Upper lobe of left lung (tissue), 6 donors: ENCODE results near the gene ATP11C. TPM values are rescaled to one million over a fixed set of nuclear protein-coding genes. Genes with fewer than 3 reads are reported as not detected.
"Not testable (repeated sequence)": the region's sequence is repeated elsewhere in the genome, so short reads cannot be mapped to it uniquely, and the experiment has no call there.

Experiments used
- ATAC-seq, 2 donors: fragments of 200-7000 bp; cut with Tn5 transposase; one replicate each; pipeline ENCODE4 v1.9.1; 2022; ENCODE audit warnings: mild to moderate bottlenecking in 2 of 2, moderate library complexity in 2 of 2; ENCODE audit not compliant: low FRiP score in 2 of 2
- DNase-seq, 2 donors: peaks; one replicate each; pipeline ENCODE4 v3.0.0-alpha.2; 2019 to 2020
- H3K27ac ChIP-seq, 4 donors: fragments of 200-600 bp; sonication (generic); one replicate each; pipeline ENCODE4 v1.5.1; 2016 to 2019
- H3K27me3 ChIP-seq, 4 donors: fragments of 200-600 bp; sonication (generic); one replicate each; pipeline ENCODE4 v1.5.1; 2017 to 2019
- H3K36me3 ChIP-seq, 4 donors: fragments of 200-600 bp; sonication (generic); one replicate each; pipeline ENCODE4 v1.5.1; 2016 to 2019
- H3K4me1 ChIP-seq, 4 donors: fragments of 200-600 bp; sonication (generic); one replicate each; pipeline ENCODE4 v1.5.1; 2018 to 2019
- H3K4me3 ChIP-seq, 4 donors: fragments of 200-600 bp; sonication (generic); one replicate each; pipeline ENCODE4 v1.5.1; 2017 to 2019; ENCODE audit warnings: mild to moderate bottlenecking in 2 of 4, moderate library complexity in 1 of 4
- H3K9me3 ChIP-seq, 4 donors: fragments of 200-600 bp; sonication (generic); one replicate each; pipeline ENCODE4 v1.5.1; 2018 to 2019
- CTCF ChIP-seq, 6 experiments: fragments of 450-650 bp in 4 of 6; fragments of 200-600 bp in 2 of 6; sonication (generic) in 2 of 6; IDR thresholded peaks; one replicate each; pipeline ENCODE4 v1.5.1; 2016 to 2019; ENCODE audit warnings: antibody characterized with exemption in 6 of 6
- EP300 ChIP-seq, 4 donors: sonication (generic); formaldehyde crosslinking; IDR thresholded peaks; one replicate each; pipeline ENCODE4 v1.5.1; 2017; ENCODE audit warnings: antibody characterized with exemption in 4 of 4, control low read depth in 2 of 4
- POLR2A ChIP-seq, 4 donors: fragments of 450-650 bp; IDR thresholded peaks; one replicate each; pipeline ENCODE4 v1.5.1; 2016 to 2017; ENCODE audit warnings: antibody characterized with exemption in 4 of 4, mild to moderate bottlenecking in 2 of 4
- POLR2AphosphoS5 ChIP-seq, 2 donors: sonication (generic); formaldehyde crosslinking; IDR thresholded peaks; one replicate each; pipeline ENCODE4 v1.5.1; 2017; ENCODE audit warnings: antibody characterized with exemption in 2 of 2
- WGBS, 2 donors: methylation state at CpG; one replicate each; pipeline ENCODE4 v1.1.5; 2017 to 2018; 5-methylcytosine and 5-hydroxymethylcytosine counted together
- total RNA-seq, 6 donors: library from RNA; depleted of rRNA in 4 of 6; stranded (reverse); fragments of >200 nt in 4 of 6; gene quantifications; one replicate each; pipeline versions ENCODE4 v1.1.0 to v1.2.1, GENCODE V29; 2016 to 2021
- donor health status: DM: no; HTN: no; CAD: no; lungs with moderate emphysema.
- donor health status: DM: no; HTN: yes; CAD: no; lungs with severe emphysema.

The ATP11C gene
- total RNA-seq, 6 donors from 2014 or later: 9.5 to 24.4 (median 15.1) TPM

DNA sequence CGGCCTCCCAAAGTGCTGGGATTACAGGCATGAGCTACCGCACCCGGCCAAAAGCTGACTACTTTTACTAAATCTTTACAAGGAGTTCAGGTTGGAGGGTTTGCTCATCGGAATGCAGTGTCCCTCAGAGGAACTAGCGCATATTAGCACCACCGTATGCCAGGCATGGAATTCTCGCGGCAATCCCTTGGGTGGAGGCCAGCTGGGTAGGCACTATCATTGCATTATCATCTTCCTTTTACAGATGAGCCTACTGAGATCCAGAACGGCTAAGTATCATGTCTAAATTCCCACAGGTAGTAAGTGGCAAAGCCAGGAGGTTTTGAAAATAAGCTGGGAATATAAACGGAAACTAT, 38.5 kb upstream of the ATP11C start:
- H3K27ac ChIP-seq: no peak overlapping the region
- no peaks in the 10 kb centered on the region for H3K27me3 ChIP-seq
- TF ChIP-seq CTCF (IDR thresholded peaks at IDR 0.05) (no peak), EP300 (IDR thresholded peaks at IDR 0.05) (no peak), POLR2AphosphoS5 (IDR thresholded peaks at IDR 0.05) (no peak), POLR2A (IDR thresholded peaks at IDR 0.05) (no peak)
- ATAC-seq: no peak
- no peaks in the 10 kb centered on the region for H3K36me3 ChIP-seq
- H3K9me3 ChIP-seq: no peaks in the 10 kb centered on the region
- 56 to 64% methylated on average over 3 to 10 of the region's 10 CpGs for WGBS, 2 donors
- no peak for DNase-seq
- H3K4me1 ChIP-seq: no peaks in the 10 kb centered on the region
- no peak overlapping the region for H3K4me3 ChIP-seq

GRCh38 chrX:139969286-139969685, 36.4 kb upstream of the ATP11C start:
- 79% methylated on average over 2 of the region's 2 CpGs; no CpG with 5 or more reads in 1 of the 2 donors for WGBS, 2 donors
- Histone ChIP-seq H3K36me3 (no peaks in the 10 kb centered on the region), H3K4me3 (no peak overlapping the region), H3K27ac (no peak overlapping the region), H3K4me1 (no peaks in the 10 kb centered on the region), H3K27me3 (no peaks in the 10 kb centered on the region), H3K9me3 (no peaks in the 10 kb centered on the region)
- ATAC-seq (no peak), DNase-seq (no peak)
- no peak for TF ChIP-seq POLR2A (IDR thresholded peaks at IDR 0.05)
- TF ChIP-seq EP300 (IDR thresholded peaks at IDR 0.05): no peak
- no peak for TF ChIP-seq CTCF (IDR thresholded peaks at IDR 0.05)
- TF ChIP-seq POLR2AphosphoS5 (IDR thresholded peaks at IDR 0.05): no peak

DNA sequence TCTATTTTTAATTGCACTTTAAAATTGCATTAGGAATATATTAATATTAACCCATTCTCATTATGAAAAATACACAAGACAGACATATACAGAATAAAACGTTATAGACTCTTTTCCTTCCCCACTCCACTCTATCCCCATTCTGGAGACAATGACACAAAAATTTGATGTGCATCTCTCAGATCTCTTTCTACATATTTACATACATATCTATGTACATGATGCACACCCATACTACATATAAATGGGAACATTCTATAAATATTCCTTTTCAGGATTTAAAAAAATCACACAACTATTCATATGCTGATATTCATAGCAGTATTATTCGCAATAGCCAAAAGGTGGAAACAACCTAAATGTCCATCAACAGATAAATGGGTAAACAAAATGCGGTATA, 34.9 kb upstream of the ATP11C start:
- Histone ChIP-seq H3K27ac (no peak overlapping the region), H3K27me3 (no peaks in the 10 kb centered on the region), H3K4me1 (no peaks in the 10 kb centered on the region), H3K36me3 (no peaks in the 10 kb centered on the region), H3K9me3 (no peaks in the 10 kb centered on the region), H3K4me3 (no peak overlapping the region)
- TF ChIP-seq POLR2AphosphoS5 (IDR thresholded peaks at IDR 0.05): no peak
- no peak for TF ChIP-seq EP300 (IDR thresholded peaks at IDR 0.05)
- TF ChIP-seq POLR2A (IDR thresholded peaks at IDR 0.05): no peak
- no peak for TF ChIP-seq CTCF (IDR thresholded peaks at IDR 0.05)
- DNase-seq (no peak), ATAC-seq (no peak)
- WGBS, 2 donors: 73 to 86% methylated on average over 3 of the region's 3 CpGs

- no peaks in the 10 kb centered on the region for H3K4me1 ChIP-seq
- H3K27me3 ChIP-seq: no peaks in the 10 kb centered on the region
- no peaks in the 10 kb centered on the region for H3K9me3 ChIP-seq
- no peak for TF ChIP-seq POLR2A (IDR thresholded peaks at IDR 0.05)
- no peak for ATAC-seq
- H3K36me3 ChIP-seq: no peaks in the 10 kb centered on the region
- DNase-seq: no peak
- H3K4me3 ChIP-seq: no peak overlapping the region
- no peak overlapping the region for H3K27ac ChIP-seq
- WGBS, 2 donors: 53 to 66% methylated on average over 4 of the region's 4 CpGs
These were observed 34.4 kb upstream of the ATP11C start for GRCh38 chrX:139967300-139967699.

GRCh38 chrX:139966159-139966558, 33.3 kb upstream of the ATP11C start:
- not testable (repeated sequence) for ATAC-seq, DNase-seq
- 54 to 55% methylated on average over 3 of the region's 3 CpGs for WGBS, 2 donors

GRCh38 chrX:139965421-139965820, 32.6 kb upstream of the ATP11C start, which contains the start of gene CXorf66:
CXorf66 (minus strand) TSS chrX:139965521; CDS start chrX:139965496, 25 bp downstream.
- DNase-seq (no peak), ATAC-seq (no peak)
- Histone ChIP-seq H3K36me3 (no peaks in the 10 kb centered on the region), H3K27ac (no peak within 1 kb of the TSS), H3K4me3 (no peak within 1 kb of the TSS), H3K27me3 (no peaks in the 10 kb centered on the region), H3K4me1 (no peaks in the 10 kb centered on the region), H3K9me3 (no peaks in the 10 kb centered on the region)
- 80 to 89% methylated on average over 6 to 7 of the region's 7 CpGs for WGBS, 2 donors
- TF ChIP-seq POLR2AphosphoS5 (IDR thresholded peaks at IDR 0.05) (no peak), POLR2A (IDR thresholded peaks at IDR 0.05) (no peak), CTCF (IDR thresholded peaks at IDR 0.05) (no peak), EP300 (IDR thresholded peaks at IDR 0.05) (no peak)

More at GRCh38 chrX:139966159-139966558, 33.3 kb upstream of the ATP11C start:
- H3K4me3 ChIP-seq, H3K27me3 ChIP-seq, H3K4me1 ChIP-seq, H3K27ac ChIP-seq, H3K9me3 ChIP-seq, H3K36me3 ChIP-seq: not testable (repeated sequence)

GRCh38 chrX:139961091-139961490, 28.2 kb upstream of the ATP11C start:
- not testable (repeated sequence) for H3K27me3 ChIP-seq, H3K36me3 ChIP-seq, DNase-seq, H3K4me1 ChIP-seq, H3K9me3 ChIP-seq, ATAC-seq, H3K27ac ChIP-seq, H3K4me3 ChIP-seq
- 35 to 38% methylated on average over 2 of the region's 2 CpGs for WGBS, 2 donors
